HepG2 (cell line): ENCODE results near the gene GJA3. TPM values are rescaled to one million over a fixed set of nuclear protein-coding genes. Genes with fewer than 3 reads are reported as not detected.

Experiments used
- CERS6 ChIP-seq: sonication (generic); formaldehyde crosslinking; IDR thresholded peaks from 2 replicates; pipeline ENCODE4 v1.5.0; 2020; ENCODE audit warnings: missing genetic modification reagents
- EHMT2 ChIP-seq: fragments of 200-600 bp; sonication (generic); IDR thresholded peaks from 2 replicates; pipeline ENCODE4 v1.7.0; 2017; ENCODE audit warnings: antibody characterized with exemption, low read depth, low read length, borderline replicate concordance
- HNRNPLL ChIP-seq: fragments of 200-400 bp; formaldehyde crosslinking; IDR thresholded peaks from 2 replicates; pipeline ENCODE4 v1.6.1; 2017; ENCODE audit warnings: mild to moderate bottlenecking, low read depth, low read length; ENCODE audit not compliant: poor library complexity, severe bottlenecking
- KDM2A ChIP-seq: sonication (generic); formaldehyde crosslinking; IDR thresholded peaks from 2 replicates; pipeline ENCODE4 v1.4.0; 2020; ENCODE audit warnings: low read depth, missing genetic modification reagents, borderline replicate concordance
- KMT2A ChIP-seq: sonication (generic); formaldehyde crosslinking; IDR thresholded peaks from 2 replicates; pipeline ENCODE4 v1.4.0; 2020; ENCODE audit warnings: missing genetic modification reagents
- NR2F1 ChIP-seq, 2 experiments: fragments of 450-650 bp in 1 of 2; formaldehyde crosslinking in 1 of 2; IDR thresholded peaks; 2 replicates each; pipeline versions ENCODE4 v1.5.0 to v1.6.1; 2016 to 2020; ENCODE audit warnings: mild to moderate bottlenecking in 1 of 2, missing compliant biosample characterization in 1 of 2, missing genetic modification reagents in 1 of 2, moderate library complexity in 1 of 2
- ZBTB8A ChIP-seq: sonication (generic); formaldehyde crosslinking; IDR thresholded peaks from 2 replicates; pipeline ENCODE4 v1.4.0; 2020; ENCODE audit warnings: mild to moderate bottlenecking, low read depth, missing genetic modification reagents, borderline replicate concordance
- ZFP90 ChIP-seq: sonication (generic); formaldehyde crosslinking; IDR thresholded peaks from 2 replicates; pipeline ENCODE4 v1.8.0; 2022; ENCODE audit warnings: missing genetic modification reagents, mild to moderate bottlenecking, inconsistent platforms, borderline replicate concordance
- ZNF253 ChIP-seq: sonication (generic); formaldehyde crosslinking; IDR thresholded peaks from 2 replicates; pipeline ENCODE4 v1.8.0; 2022; ENCODE audit warnings: mild to moderate bottlenecking, missing genetic modification reagents, borderline replicate concordance
- ZNF292 ChIP-seq: sonication (generic); formaldehyde crosslinking; IDR thresholded peaks from 2 replicates; pipeline ENCODE4 v1.8.1; 2022; ENCODE audit warnings: mild to moderate bottlenecking, low read depth, missing genetic modification reagents, borderline replicate concordance
- ZNF317 ChIP-seq: sonication (generic); formaldehyde crosslinking; IDR thresholded peaks from 2 replicates; pipeline ENCODE4 v1.5.0; 2020; ENCODE audit warnings: mild to moderate bottlenecking, missing genetic modification reagents
- ZNF337 ChIP-seq: sonication (generic); formaldehyde crosslinking; IDR thresholded peaks from 2 replicates; pipeline ENCODE4 v1.5.1; 2020; ENCODE audit warnings: missing genetic modification reagents, low read depth, mild to moderate bottlenecking, borderline replicate concordance
- ZNF678 ChIP-seq: sonication (generic); formaldehyde crosslinking; IDR thresholded peaks from 2 replicates; pipeline ENCODE4 v1.4.0; 2020; ENCODE audit warnings: mild to moderate bottlenecking, missing genetic modification reagents
- polyA plus RNA-seq, 8 experiments: library from polyadenylated mRNA; depleted of rRNA in 3 of 8; stranded (reverse) in 7 of 8; unstranded in 1 of 8; fragments of >200 nt; fragmentation: Illumina TruSeq in 4 of 8; extraction: Trizol in 4 of 8; gene quantifications; 2 replicates each; pipeline versions ENCODE4 v1.2.1 to v1.2.3, GENCODE V29; 2011 to 2016; ENCODE audit warnings: low read depth in 4 of 8, missing spikeins in 1 of 8, mixed read lengths in 1 of 8; ENCODE audit not compliant: insufficient read depth in 1 of 8
- total RNA-seq, 5 experiments: library from RNA; depleted of rRNA; stranded (reverse); fragments of >200 nt; fragmentation: Illumina TruSeq; extraction: Trizol; gene quantifications; 2 replicates each; pipeline ENCODE4 v1.2.3, GENCODE V29; 2016; ENCODE audit warnings: low read depth in 1 of 5
- TF ChIP-seq, protein P1 (sequence below), 2 experiments: sonication (generic) in 1 of 2; formaldehyde crosslinking in 1 of 2; IDR thresholded peaks; 2 replicates each; pipeline versions ENCODE4 v1.4.0 to v1.6.1; 2018 to 2020; ENCODE audit warnings: missing genetic modification reagents in 2 of 2, borderline replicate concordance in 1 of 2, low read depth in 1 of 2, mild to moderate bottlenecking in 1 of 2, missing biosample characterization in 1 of 2
- TF ChIP-seq, protein P2 (sequence below): sonication (generic); formaldehyde crosslinking; IDR thresholded peaks from 2 replicates; pipeline ENCODE4 v1.4.0; 2020; ENCODE audit warnings: missing genetic modification reagents, low read depth, mild to moderate bottlenecking, borderline replicate concordance
- TF ChIP-seq, protein P3 (sequence below): sonication (generic); formaldehyde crosslinking; IDR thresholded peaks from 2 replicates; pipeline ENCODE4 v1.4.0; 2020; ENCODE audit warnings: missing genetic modification reagents, mild to moderate bottlenecking, borderline replicate concordance
- TF ChIP-seq, protein P4 (sequence below): sonication (generic); formaldehyde crosslinking; IDR thresholded peaks from 2 replicates; pipeline ENCODE4 v1.4.0; 2020; ENCODE audit warnings: mild to moderate bottlenecking, missing genetic modification reagents
- TF ChIP-seq, protein P5 (sequence below): sonication (generic); formaldehyde crosslinking; IDR thresholded peaks from 2 replicates; pipeline ENCODE4 v1.8.1; 2023; ENCODE audit warnings: mild to moderate bottlenecking, inconsistent platforms, moderate library complexity, missing genetic modification reagents, borderline replicate concordance

Gene GJA3
- total and polyA plus RNA-seq, 2 of the 13 experiments (the other 11 are each of a cell fraction or from before 2014, with no cell fraction given): 0.04 TPM

GRCh38 chr13:20128459-20128931 is 32.4 kb downstream of the GJA3 start (continued):
- TF ChIP-seq, protein P1, sequence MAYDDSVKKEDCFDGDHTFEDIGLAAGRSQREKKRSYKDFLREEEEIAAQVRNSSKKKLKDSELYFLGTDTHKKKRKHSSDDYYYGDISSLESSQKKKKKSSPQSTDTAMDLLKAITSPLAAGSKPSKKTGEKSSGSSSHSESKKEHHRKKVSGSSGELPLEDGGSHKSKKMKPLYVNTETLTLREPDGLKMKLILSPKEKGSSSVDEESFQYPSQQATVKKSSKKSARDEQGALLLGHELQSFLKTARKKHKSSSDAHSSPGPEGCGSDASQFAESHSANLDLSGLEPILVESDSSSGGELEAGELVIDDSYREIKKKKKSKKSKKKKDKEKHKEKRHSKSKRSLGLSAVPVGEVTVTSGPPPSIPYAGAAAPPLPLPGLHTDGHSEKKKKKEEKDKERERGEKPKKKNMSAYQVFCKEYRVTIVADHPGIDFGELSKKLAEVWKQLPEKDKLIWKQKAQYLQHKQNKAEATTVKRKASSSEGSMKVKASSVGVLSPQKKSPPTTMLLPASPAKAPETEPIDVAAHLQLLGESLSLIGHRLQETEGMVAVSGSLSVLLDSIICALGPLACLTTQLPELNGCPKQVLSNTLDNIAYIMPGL (CRISPR knock-in tag; IDR thresholded peaks at IDR 0.05; ENCODE audit: borderline replicate concordance in 1 of 2, low read depth in 1 of 2): peak; percentile 3 to 22; a peak in 1 of 4 replicates
- TF ChIP-seq CERS6 (CRISPR knock-in tag) (no peak), ZNF337 (CRISPR knock-in tag) (no peak), NR2F1 (CRISPR knock-in tag; IDR thresholded peaks at IDR 0.05) (no peak), ZNF253 (no peak), KDM2A (peak; percentile 65; the same call in 1 of the 2 replicates), EHMT2 (no peak), ZNF317 (CRISPR knock-in tag) (peak; percentile 44; the same call in 1 of the 2 replicates), KMT2A (CRISPR knock-in tag) (no peak), ZNF292 (0 out of 2 replicates have a peak, but pooled peaks have one; percentile 46), ZBTB8A (CRISPR knock-in tag) (no peak), ZNF678 (CRISPR knock-in tag) (0 out of 2 replicates have a peak, but pooled peaks have one; percentile 20), ZFP90 (CRISPR knock-in tag) (no peak), HNRNPLL (peak; percentile 69)
- TF ChIP-seq, protein P2, sequence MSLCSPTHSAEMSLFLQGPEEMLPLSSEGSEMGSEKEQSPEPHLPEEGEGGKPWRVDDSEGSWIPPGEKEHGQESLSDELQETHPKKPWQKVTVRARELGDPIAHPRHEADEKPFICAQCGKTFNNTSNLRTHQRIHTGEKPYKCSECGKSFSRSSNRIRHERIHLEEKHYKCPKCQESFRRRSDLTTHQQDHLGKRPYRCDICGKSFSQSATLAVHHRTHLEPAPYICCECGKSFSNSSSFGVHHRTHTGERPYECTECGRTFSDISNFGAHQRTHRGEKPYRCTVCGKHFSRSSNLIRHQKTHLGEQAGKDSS (CRISPR knock-in tag): peak; percentile 3; the same call in 1 of the 2 replicates
- TF ChIP-seq, protein P3, sequence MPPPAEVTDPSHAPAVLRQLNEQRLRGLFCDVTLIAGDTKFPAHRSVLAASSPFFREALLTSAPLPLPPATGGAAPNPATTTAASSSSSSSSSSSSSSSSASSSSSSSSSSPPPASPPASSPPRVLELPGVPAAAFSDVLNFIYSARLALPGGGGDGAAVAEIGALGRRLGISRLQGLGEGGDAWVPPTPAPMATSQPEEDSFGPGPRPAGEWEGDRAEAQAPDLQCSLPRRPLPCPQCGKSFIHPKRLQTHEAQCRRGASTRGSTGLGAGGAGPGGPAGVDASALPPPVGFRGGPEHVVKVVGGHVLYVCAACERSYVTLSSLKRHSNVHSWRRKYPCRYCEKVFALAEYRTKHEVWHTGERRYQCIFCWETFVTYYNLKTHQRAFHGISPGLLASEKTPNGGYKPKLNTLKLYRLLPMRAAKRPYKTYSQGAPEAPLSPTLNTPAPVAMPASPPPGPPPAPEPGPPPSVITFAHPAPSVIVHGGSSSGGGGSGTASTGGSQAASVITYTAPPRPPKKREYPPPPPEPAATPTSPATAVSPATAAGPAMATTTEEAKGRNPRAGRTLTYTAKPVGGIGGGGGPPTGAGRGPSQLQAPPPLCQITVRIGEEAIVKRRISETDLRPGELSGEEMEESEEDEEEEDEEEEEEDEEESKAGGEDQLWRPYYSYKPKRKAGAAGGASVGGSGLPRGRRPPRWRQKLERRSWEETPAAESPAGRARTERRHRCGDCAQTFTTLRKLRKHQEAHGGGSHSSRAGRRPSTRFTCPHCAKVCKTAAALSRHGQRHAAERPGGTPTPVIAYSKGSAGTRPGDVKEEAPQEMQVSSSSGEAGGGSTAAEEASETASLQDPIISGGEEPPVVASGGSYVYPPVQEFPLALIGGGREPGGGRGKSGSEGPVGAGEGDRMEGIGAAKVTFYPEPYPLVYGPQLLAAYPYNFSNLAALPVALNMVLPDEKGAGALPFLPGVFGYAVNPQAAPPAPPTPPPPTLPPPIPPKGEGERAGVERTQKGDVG (CRISPR knock-in tag): 0 out of 2 replicates have a peak, but pooled peaks have one; percentile 6
- TF ChIP-seq, protein P4, sequence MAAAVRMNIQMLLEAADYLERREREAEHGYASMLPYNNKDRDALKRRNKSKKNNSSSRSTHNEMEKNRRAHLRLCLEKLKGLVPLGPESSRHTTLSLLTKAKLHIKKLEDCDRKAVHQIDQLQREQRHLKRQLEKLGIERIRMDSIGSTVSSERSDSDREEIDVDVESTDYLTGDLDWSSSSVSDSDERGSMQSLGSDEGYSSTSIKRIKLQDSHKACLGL: 0 out of 2 replicates have a peak, but pooled peaks have one; percentile 50
- TF ChIP-seq, protein P5, sequence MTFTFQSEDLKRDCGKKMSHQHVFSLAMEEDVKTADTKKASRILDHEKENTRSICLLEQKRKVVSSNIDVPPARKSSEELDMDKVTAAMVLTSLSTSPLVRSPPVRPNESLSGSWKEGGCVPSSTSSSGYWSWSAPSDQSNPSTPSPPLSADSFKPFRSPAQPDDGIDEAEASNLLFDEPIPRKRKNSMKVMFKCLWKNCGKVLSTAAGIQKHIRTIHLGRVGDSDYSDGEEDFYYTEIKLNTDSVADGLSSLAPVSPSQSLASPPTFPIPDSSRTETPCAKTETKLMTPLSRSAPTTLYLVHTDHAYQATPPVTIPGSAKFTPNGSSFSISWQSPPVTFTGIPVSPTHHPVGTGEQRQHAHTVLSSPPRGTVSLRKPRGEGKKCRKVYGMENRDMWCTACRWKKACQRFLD (CRISPR knock-in tag): no peak
